ENCODE measurements around the gene NRL.

Gene NRL

DNA sequence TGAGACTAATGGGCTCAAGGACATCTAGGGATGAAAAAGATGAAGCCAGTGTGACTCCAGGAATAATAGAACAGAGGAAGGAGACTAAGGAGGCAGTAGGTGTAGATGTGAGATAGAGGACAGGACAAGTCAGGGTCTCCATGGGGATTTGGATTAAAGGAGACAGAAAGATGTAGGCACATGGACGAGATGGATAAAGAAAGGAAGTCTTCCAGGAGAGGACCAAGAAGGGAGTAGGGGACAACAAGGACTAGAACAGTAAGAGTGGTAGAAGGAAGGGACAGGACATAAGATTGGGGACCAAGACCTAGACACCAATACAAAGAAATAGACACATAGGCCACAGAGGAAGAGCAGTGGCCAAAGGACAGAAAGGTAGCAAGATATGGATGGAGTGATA, 27.7 kb downstream of the NRL start:
- no peak overlapping the region for H3K4me3 ChIP-seq (ENCODE audit: low read length)
- TF ChIP-seq, protein P1, sequence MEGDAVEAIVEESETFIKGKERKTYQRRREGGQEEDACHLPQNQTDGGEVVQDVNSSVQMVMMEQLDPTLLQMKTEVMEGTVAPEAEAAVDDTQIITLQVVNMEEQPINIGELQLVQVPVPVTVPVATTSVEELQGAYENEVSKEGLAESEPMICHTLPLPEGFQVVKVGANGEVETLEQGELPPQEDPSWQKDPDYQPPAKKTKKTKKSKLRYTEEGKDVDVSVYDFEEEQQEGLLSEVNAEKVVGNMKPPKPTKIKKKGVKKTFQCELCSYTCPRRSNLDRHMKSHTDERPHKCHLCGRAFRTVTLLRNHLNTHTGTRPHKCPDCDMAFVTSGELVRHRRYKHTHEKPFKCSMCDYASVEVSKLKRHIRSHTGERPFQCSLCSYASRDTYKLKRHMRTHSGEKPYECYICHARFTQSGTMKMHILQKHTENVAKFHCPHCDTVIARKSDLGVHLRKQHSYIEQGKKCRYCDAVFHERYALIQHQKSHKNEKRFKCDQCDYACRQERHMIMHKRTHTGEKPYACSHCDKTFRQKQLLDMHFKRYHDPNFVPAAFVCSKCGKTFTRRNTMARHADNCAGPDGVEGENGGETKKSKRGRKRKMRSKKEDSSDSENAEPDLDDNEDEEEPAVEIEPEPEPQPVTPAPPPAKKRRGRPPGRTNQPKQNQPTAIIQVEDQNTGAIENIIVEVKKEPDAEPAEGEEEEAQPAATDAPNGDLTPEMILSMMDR (IDR thresholded peaks at IDR 0.05; ENCODE audit: insufficient read depth, low read depth, low read length, missing control alignments) = no peak
- DNase-seq (ENCODE audit: low read depth) = no peak

DNA sequence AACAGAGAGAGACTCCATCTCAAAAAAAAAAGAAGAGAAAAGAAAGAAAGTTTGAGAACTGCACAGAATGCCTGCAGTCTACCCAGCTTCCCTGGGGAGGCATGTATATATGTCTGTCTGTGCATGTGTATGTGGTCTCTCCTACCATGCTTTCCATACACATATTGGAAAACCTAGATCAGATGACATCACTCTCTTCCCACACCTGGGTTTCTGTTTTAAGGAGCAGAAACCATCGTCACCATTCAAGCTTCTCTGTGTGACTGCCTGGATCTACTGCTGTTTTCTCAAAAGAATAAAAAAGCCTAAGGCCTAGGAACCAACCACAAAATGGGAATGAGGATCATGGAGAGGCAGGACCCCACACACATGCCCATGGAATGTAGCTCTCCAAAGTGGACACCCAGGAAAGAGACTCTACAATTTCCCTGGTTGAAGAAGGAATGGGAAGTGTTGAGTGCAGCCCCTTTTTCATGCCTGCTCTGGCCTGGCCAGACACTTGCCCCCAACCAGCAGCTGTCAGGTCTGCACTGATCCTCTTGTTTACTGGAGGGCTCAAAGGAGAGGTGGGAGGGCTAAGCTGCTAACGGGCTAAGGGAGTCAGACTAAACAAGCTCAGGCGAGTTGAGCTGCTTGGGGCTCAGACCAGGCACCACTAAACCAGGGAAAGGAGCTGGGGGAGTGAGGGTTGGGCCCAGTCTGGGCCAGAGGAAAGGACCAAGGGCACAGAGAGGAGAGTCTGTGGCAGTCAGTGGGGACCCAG, 28.4 kb downstream of the NRL start:
- TF ChIP-seq, protein P1 (IDR thresholded peaks at IDR 0.05; ENCODE audit: insufficient read depth, low read depth, low read length, missing control alignments) = no peak
- no peak overlapping the region for H3K4me3 ChIP-seq (ENCODE audit: low read length)
- no peak for DNase-seq (ENCODE audit: low read depth)

DNA sequence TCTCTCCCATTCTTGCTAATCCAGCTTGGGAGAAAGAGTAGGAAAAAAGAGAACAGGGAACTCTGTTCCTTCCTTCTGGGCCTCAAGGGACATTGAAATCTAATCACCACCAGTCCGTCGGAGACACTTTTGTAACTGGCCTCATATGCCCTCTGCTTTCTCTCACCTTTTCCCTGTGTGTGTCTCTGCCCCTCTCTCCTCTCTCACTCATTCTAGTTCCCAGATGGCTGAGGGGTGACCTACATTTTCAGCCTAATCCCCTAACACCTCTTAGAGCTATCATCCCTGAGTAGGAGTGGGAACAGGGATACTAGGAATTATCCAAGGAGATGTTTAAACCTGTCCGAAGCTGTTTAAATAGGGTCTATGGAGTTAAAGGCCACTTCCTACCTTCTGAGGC, 29.5 kb downstream of the NRL start:
- TF ChIP-seq, protein P1 (IDR thresholded peaks at IDR 0.05; ENCODE audit: insufficient read depth, low read depth, low read length, missing control alignments) = no peak
- H3K4me3 ChIP-seq (ENCODE audit: low read length) = no peak overlapping the region
- no peak for DNase-seq (ENCODE audit: low read depth)

DNA sequence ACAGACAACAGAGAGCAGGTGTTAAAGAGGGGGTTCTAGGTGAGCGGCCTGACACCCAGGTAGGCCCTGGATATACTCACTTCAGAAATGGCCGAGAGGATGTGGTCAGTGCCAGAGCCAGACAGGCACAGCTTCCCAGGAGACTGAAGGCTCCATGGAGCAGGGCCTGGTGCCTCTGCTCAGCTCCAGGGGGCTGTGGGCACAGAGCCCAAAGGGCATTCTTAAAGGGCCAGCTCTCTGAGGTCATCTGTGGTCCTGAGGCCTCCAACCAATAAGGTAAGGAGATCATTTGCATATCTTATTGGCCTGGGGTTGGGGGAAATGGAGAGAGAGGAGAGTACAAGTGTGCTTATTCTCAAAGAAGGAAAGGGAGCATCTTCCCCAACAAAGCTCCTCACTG, 30.3 kb downstream of the NRL start:
- TF ChIP-seq, protein P1 (IDR thresholded peaks at IDR 0.05; ENCODE audit: insufficient read depth, low read depth, low read length, missing control alignments) = no peak
- no peak for DNase-seq (ENCODE audit: low read depth)
- no peak overlapping the region for H3K4me3 ChIP-seq (ENCODE audit: low read length)

DNA sequence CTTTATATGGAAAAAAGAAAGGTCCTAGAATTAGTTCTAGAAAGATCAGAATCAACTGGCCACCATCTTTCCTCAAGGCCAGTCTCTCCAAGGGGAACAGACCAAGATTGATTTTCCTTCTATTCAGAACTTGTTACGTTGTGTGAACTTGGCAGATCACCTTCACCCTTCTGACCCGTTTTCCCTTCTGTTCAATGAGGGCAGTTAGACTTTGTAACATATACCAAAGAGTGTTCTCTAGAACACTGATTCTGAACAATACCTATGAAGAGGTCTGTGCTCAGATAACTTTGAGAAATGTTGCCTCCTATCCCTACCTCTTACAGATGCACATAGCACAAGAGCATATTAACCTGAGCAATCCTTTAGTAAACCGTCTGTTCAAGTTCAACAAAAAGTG, 31.3 kb downstream of the NRL start:
- TF ChIP-seq, protein P1 (IDR thresholded peaks at IDR 0.05; ENCODE audit: insufficient read depth, low read depth, low read length, missing control alignments) = no peak
- no peak overlapping the region for H3K4me3 ChIP-seq (ENCODE audit: low read length)
- DNase-seq (ENCODE audit: low read depth) = no peak

DNA sequence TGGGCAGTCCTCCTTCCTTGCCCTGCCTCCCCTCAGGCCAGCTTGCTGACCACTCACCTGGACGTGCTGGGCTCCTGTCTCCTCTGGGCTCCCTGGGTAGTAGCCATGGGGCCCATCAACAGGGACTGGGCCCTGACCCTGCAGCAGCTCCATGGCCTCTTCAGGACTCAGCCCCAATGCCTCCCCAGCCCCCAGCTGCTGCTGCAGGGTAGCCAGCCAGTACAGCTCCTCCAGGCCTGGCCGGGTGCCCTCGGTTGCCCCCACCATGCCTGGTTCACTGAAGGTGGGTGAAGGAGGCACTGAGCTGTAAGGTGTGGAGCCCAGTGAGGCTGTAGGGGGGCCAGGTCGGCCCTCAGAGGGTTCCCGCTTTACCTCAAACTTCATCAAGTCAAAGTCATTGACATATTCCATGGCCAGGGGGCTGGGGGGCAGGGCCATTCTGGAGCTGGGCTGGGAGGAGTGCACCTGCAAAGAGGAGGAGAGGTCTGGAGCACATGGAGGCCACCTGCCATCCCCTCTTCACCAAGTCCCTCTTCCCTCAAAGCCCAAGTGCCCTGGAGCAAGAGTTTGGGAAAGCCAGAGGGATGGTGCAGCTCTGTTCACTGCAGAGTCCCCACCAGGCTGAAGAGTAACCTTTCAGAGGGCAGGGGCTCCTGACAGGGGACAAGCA, 32.2 kb downstream of the NRL start:
- DNase-seq (ENCODE audit: low read depth) = no peak
- H3K4me3 ChIP-seq (ENCODE audit: low read length) = no peak overlapping the region
- TF ChIP-seq, protein P1 (IDR thresholded peaks at IDR 0.05; ENCODE audit: insufficient read depth, low read depth, low read length, missing control alignments) = no peak
